Pancreas (tissue), 10 donors: ENCODE results near the gene IL17C. TPM values are rescaled to one million over a fixed set of nuclear protein-coding genes. Genes with fewer than 3 reads are reported as not detected.

ENCODE experiments used
- ATAC-seq, 4 donors: fragments of 200-7000 bp; cut with Tn5 transposase; one replicate each; pipeline versions ENCODE4 v1.8.0 to v1.9.1; 2020; ENCODE audit warnings: mild to moderate bottlenecking in 4 of 4, moderate library complexity in 4 of 4
- DNase-seq, 6 donors: peaks; one replicate each; pipeline ENCODE4 v3.0.0-alpha.2; 2020
- FAIRE-seq: peaks from 2 replicates; lab custom pipeline; 2012; peaks lifted over from hg19 to GRCh38; lab: Jason Lieb, UNC
- H3K27ac ChIP-seq, 4 donors: fragments of 200-600 bp; sonication (generic); 1 replicate in 3 of 4; 2 replicates in 1 of 4; pipeline versions ENCODE4 v1.5.0 to v1.8.0; 2020
- H3K27me3 ChIP-seq, 4 donors: fragments of 200-600 bp; one replicate each; pipeline ENCODE4 v1.8.0; 2021
- H3K36me3 ChIP-seq, 3 donors: fragments of 200-600 bp; sonication (generic) in 1 of 3; one replicate each; pipeline versions ENCODE4 v1.5.0 to v1.8.0; 2020 to 2021
- H3K4me1 ChIP-seq, 3 donors: fragments of 200-600 bp; one replicate each; pipeline ENCODE4 v1.8.0; 2021
- H3K4me3 ChIP-seq, 4 donors: fragments of 200-600 bp; sonication (generic) in 2 of 4; one replicate each; pipeline versions ENCODE4 v1.5.0 to v1.8.0; 2020 to 2021
- H3K9me3 ChIP-seq, 4 donors: fragments of 200-600 bp; one replicate each; pipeline ENCODE4 v1.8.0; 2021
- WGBS, 2 donors: extraction: QIAGEN DNeasy Blood & Tissue Kit; methylation state at CpG; one replicate each; pipeline ENCODE4 v1.1.7; 2013; 5-methylcytosine and 5-hydroxymethylcytosine counted together
- intact Hi-C, 3 donors: fragments of 100-400 bp; cut with DNase I; formaldehyde crosslinking; loops; one replicate each; pipeline versions ENCODE4 v1.11.1 to v1.14.2; 2022
- polyA plus RNA-seq, 2 donors: library from polyadenylated mRNA; stranded (reverse); fragments of 200-250 nt; gene quantifications; one replicate each; pipeline ENCODE4 v1.2.3, GENCODE V29; 2013
- total RNA-seq, 6 donors: library from RNA; stranded (reverse); fragmentation: NEBNext Ultra II Directional in 4 of 6; extraction: Animal tissue kit (Norgen Biotek cat#: 25700) in 4 of 6; gene quantifications; one replicate each; pipeline versions ENCODE4 v1.2.1 to v1.2.4, GENCODE V29; 2021 to 2023
- TF ChIP-seq, protein P1 (sequence below), 4 donors: fragments of 200-600 bp; sonication (generic) in 3 of 4; IDR thresholded peaks; one replicate each; pipeline versions ENCODE4 v1.5.0 to v1.8.0; 2021; ENCODE audit warnings: antibody characterized with exemption in 4 of 4
- donor health status: healthy with polysubstance abuse.
- donor health status: DM: no; HTN: no; CAD: no; lungs with moderate emphysema.
- donor health status: DM: no; HTN: no; CAD: no.
- donor health status: control.
- donor health status: control.
- donor health status: Bipolar disorder and iron deficiency.
- donor health status: DM: yes; HTN: yes; CAD: no.
- donor health status: DM: no; HTN: no; CAD: no.
- donor health status: DM: no; HTN: no; CAD: no.
- donor health status: DM: yes; HTN: yes; CAD: no.

The IL17C gene
- total and polyA plus RNA-seq, 8 donors: 0.14 TPM; not detected in 7

DNA sequence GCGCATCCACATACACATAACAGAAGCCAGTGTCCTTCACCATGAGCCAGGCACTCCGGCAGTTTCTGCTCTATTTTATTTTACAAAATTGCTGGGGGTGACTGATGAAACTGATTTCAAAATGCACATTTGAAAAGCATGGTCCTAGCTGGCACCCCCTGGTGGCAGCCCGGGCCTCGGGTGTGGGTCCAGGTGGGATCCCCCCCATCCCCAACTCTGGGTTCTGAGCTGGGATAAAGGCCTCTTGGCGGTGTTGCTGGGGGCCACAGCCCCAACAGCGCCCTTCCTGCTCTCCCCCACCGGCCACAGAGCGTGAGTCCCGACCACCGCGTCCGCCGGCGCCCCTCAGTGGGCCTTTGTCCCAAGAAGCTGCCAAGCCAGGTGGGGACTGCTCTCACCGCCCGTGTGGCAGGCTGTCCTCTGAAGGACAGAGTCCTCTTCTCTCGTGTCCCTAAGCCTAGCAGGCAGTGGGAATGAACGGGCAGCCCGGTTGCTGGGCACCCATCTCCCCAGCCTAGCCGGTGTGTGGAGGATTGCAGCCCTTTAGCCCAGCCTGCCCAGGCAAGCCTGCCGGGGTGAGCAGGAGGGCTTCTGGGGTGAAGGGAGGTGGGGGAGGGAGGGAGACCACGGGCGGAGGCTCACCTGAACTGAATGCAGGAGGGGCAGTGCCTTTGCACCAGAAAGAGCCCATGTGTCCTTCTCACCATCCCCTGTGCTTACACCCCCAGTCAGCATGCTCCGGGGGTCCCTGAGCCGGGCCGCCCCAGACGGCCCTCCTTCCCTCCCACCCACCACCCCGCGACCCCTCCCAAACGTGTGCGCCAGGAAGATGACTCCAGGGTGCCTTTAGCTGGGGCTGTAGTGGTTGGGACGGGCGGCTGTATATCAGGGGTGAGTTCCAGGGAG lies 47.0 kb downstream of the IL17C start:
- H3K4me1 ChIP-seq: peaks cover 10 to 25% (median 24%) of the 10 kb centered on the region in 3 donors
- FAIRE-seq (no peak), DNase-seq (peak in 3 of 6 donors; percentile 47 to 77 (median 52)), ATAC-seq (peak in 3 of 4 donors; percentile 4 to 8 (median 4))
- H3K27ac ChIP-seq: no peak overlapping the region
- H3K4me3 ChIP-seq: peak overlapping the region; percentile 53 to 78 (median 62)
- WGBS, 2 donors: 3 to 5% methylated on average over 33 of the region's 33 CpGs
- intact Hi-C loops: no loop called here
- H3K27me3 ChIP-seq: no peaks in the 10 kb centered on the region
- H3K36me3 ChIP-seq: no peaks in the 10 kb centered on the region
- H3K9me3 ChIP-seq: no peaks in the 10 kb centered on the region
- TF ChIP-seq, protein P1, sequence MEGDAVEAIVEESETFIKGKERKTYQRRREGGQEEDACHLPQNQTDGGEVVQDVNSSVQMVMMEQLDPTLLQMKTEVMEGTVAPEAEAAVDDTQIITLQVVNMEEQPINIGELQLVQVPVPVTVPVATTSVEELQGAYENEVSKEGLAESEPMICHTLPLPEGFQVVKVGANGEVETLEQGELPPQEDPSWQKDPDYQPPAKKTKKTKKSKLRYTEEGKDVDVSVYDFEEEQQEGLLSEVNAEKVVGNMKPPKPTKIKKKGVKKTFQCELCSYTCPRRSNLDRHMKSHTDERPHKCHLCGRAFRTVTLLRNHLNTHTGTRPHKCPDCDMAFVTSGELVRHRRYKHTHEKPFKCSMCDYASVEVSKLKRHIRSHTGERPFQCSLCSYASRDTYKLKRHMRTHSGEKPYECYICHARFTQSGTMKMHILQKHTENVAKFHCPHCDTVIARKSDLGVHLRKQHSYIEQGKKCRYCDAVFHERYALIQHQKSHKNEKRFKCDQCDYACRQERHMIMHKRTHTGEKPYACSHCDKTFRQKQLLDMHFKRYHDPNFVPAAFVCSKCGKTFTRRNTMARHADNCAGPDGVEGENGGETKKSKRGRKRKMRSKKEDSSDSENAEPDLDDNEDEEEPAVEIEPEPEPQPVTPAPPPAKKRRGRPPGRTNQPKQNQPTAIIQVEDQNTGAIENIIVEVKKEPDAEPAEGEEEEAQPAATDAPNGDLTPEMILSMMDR (IDR thresholded peaks at IDR 0.05): peak; percentile 10 to 36 (median 21)

DNA sequence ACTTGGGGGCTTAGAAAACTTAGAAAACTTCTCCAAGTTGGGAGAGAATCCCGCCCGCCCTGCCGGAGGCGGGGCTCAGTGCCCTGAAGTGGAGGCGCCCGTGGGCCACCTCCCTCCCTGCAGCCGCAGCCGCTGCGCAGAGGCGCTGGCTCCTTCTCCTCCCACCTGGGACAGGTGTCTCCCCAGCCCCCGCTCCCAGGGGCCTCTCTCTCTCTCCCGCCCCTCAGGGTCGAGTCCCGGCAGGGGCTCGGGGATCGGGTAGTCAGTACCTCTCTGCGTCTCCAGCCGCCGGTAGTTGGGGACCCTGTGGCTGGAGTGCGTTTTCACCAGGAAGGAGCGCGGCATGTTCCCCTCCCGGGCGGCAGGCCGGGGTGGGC lies 47.7 kb downstream of the IL17C start:
- 0% methylated on average over 18 to 25 of the region's 25 CpGs for WGBS, 2 donors
- H3K4me3 ChIP-seq: peak overlapping the region; percentile 53 to 78 (median 62)
- intact Hi-C loops: no loop called here
- no peaks in the 10 kb centered on the region for H3K9me3 ChIP-seq
- TF ChIP-seq, protein P1 (IDR thresholded peaks at IDR 0.05): no peak
- H3K4me1 ChIP-seq: peaks cover 10 to 25% (median 24%) of the 10 kb centered on the region in 3 donors
- ATAC-seq: peak; percentile 49 to 65 (median 62)
- H3K36me3 ChIP-seq: no peaks in the 10 kb centered on the region
- peak overlapping the region; percentile 22 to 68 (median 31) for H3K27ac ChIP-seq
- no peak for FAIRE-seq
- H3K27me3 ChIP-seq: no peaks in the 10 kb centered on the region
- DNase-seq: peak in 5 of 6 donors; percentile 68 to 85 (median 77)

DNA sequence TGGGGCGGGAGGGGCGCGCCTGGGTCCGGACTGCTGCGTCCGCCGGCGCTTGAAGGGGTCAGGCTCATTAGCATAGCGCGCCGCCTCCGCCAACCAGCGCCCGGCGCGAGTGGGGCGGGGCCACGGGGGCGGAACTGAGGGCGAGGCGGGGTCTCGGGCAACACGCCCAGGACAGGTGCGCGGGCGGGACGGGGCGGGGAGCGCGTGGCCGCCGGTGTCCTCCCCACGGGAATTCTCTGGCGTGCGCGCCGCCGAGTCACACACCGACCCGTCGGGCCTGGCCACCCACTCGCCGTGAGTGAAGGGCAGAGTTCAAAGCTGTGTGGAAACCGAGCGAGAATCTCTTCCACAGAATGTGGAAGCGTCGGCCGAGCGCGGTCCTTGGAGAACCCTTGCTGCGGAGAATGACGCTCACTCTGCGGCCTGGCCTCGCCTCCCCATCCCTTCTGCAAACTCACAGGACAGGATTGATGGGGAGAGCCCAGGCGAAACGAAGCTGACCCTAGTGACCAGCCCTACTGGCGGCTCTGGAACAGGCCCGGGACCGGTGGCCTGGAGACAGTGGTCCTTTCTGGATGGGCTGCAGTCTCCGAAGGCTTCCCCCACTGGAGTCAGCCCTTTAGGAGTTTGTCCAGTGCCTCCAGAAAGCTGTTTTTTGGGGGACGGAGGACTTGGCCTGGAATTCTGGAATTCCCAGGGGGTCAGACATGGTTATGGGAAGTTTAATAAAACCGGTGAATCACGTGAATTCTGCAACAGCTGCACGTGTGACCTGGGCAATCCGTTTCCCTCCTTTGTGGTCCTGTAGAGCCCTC lies 48.3 kb downstream of the IL17C start, which contains the start of gene SNAI3:
TSS of gene SNAI3 (minus strand) at position 69 of the 815 bp plus-strand sequence. CDS start 101 bp downstream, outside the sequence.
- FAIRE-seq (no peak), ATAC-seq (peak; percentile 83 to 90 (median 88)), DNase-seq (peak; percentile 87 to 96 (median 91))
- Histone ChIP-seq H3K9me3 (no peaks in the 10 kb centered on the region), H3K27ac (peak within 1 kb of the TSS; percentile 22 to 68 (median 31)), H3K36me3 (no peaks in the 10 kb centered on the region), H3K27me3 (no peaks in the 10 kb centered on the region), H3K4me1 (peaks cover 10 to 25% (median 24%) of the 10 kb centered on the region in 3 donors), H3K4me3 (peak within 1 kb of the TSS; percentile 53 to 78 (median 62))
- WGBS, 2 donors: 7 to 12% methylated on average over 31 to 65 of the region's 65 CpGs
- intact Hi-C loops: no loop called here
- TF ChIP-seq, protein P1 (IDR thresholded peaks at IDR 0.05): no peak

DNA sequence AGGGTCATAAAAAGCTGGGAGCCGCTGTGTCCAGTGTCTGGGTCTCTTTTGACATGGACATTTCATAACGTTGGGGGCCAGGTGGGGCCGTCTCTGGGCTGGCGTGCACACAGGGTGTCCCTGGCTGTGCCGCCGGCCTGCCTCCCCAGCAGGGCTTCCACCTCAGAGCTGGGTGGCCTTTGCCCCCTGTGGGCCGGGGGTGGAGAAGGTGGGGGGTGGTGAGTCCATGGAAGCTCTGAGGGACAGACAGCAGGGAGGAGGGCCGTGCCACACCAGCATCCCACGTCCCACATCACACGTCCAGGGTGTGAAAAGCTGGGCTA lies 48.8 kb downstream of the IL17C start:
- Histone ChIP-seq H3K36me3 (no peaks in the 10 kb centered on the region), H3K4me1 (peaks cover 10 to 25% (median 24%) of the 10 kb centered on the region in 3 donors), H3K27me3 (no peaks in the 10 kb centered on the region), H3K27ac (peak overlapping the region; percentile 22 to 68 (median 31)), H3K4me3 (no peak overlapping the region), H3K9me3 (no peaks in the 10 kb centered on the region)
- WGBS, 2 donors: 36 to 43% methylated on average over 10 of the region's 10 CpGs
- ATAC-seq: no peak
- TF ChIP-seq, protein P1 (IDR thresholded peaks at IDR 0.05): no peak
- intact Hi-C loops: no loop called here
- DNase-seq: peak in 2 of 6 donors; percentile 33 to 45
- FAIRE-seq: no peak
